CD4-positive, alpha-beta T cell treated with Interleukin-6 at 100 ng/mL for 8 hours (primary cell): ENCODE measurements around the gene ABCB9.
"Not testable (repeated sequence)": the region's sequence is repeated elsewhere in the genome, so short reads cannot be mapped to it uniquely, and the experiment has no call there.

Source experiments
- DNase-seq: peaks from one replicate; pipeline ENCODE4 v3.0.0-alpha.2; 2020; ENCODE audit warnings: mixed read lengths, low spot score

ABCB9 gene

GRCh38 chr12:122963941-122964265 lies 2.4 kb downstream of the ABCB9 start:
- no peak for DNase-seq

DNA sequence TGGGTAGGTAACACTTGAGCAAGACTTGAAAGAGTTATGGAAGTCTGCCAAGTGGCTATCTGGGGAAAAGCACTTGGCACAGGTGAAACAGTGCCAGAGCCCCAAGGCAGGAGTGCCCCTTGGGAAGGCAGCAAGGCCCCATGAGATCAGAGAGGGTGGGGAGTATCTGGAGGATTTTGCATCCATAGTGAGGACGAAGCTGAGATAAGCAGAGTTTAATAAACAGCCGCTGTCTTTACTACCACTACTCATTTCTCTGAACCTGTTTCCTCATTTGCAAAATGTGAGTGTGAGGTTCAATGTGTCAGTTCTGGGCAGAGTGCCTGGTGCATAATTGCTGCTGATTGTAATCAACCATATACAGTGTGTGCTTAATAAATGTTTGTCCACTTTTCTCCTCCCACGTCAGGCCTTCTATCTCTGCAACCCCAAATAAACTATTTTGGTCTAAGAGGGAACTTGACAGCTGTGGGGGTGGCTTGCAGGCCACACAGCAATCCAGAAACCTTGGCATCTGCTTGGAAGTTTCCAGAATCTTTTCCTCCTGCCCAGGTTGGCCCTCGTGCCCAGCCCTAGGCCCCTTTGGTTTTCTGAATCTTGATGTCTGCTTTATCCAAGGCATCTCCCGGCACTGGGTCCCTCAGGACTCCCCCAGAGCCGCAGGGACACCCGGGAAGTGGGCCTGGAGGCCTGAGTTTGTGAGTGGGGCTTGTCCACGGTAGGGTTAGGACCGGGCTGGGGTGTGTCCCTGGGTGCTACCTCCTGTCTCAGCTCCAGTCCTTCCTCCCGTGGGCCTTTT lies 4.5 kb downstream of the ABCB9 start:
- no peak for DNase-seq

GRCh38 chr12:122960193-122960569 lies 6.1 kb downstream of the ABCB9 start:
- no peak for DNase-seq

DNA sequence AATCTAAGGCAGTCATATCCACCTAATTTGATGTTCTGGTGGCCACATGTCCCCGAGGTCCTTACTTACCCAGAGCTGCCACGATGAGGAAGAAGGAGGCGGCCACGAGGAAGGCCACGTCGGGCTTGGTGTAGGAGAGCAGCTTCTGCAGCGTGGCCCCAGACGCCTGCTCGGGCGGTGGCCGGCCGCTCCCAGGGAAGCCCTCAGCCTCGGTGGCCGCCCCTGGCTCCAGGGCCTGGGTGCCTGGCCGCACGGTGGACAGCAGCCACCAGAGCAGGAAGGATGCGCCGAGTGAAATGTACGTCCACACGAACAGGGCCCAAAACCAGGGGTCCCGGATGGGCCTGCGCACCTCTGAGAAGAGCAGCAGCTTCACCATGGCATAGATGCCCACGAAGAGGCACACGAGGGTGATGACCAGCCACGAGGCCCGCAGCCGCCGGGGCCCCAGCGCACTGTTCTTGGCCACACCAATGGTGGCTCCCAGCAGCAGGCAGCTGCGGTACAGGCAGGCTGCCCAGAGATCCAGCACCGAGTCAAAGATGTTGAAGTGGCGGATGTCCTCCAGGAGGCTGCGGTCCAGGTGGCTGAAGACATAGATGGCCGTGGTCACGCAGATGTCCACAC lies 6.6 kb downstream of the ABCB9 start:
- DNase-seq = no peak

DNA sequence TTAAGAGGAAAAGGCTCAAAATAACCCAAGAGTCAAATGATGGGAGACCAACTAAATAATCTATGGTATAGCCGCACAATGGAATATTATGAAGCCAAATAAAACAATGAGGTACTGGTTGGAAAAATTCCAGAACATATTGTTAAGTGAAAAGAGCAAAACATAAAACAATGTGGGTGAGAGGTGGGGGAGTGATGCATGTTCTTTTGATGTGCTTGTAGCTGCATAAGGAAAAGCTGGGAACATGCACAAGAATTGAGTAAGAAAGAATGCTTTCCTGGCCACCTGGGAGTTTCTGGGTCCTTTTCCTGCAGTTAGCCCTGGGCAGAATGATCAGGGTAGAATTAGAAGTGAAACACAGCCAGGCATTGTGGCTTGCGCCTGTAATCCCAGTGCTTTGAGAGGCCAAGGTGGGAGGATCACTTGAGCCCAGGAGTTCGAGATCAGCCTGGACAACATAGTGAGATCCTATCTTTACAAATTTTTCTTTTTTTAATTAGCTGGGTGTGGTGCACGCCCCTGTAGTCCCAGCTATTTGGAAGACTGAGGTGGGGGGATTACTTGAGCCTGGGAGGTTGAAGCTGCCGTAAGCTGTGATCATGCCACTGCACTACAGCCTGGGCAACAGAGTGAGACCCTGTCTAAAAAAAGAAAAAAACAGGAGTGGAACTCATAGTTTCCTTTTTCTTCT lies 7.9 kb downstream of the ABCB9 start:
- DNase-seq = no peak

GRCh38 chr12:122956035-122956434 lies 10.2 kb downstream of the ABCB9 start:
- DNase-seq = no peak

DNA sequence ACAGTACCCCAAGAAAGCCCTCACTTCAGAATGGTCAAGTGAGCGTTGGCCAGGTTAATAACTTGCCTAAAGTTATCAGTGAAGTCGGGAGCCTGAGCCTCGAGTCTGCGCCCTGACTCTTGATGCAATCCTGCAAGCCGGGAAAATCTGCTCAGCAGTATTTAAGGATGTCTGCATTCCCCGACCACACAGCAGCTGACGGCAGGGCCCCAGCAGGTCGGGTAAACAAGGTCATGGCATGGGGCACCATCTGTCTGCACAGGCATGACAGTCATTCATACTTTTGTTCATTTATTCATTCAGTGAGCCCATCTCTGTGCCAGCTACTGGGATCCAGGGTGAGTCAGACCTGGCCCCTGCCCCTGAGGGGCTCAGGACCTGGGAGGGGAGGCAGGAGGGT lies 11.1 kb downstream of the ABCB9 start:
- DNase-seq = no peak

GRCh38 chr12:122951979-122952892 lies 14.0 kb downstream of the ABCB9 start:
- peak; percentile 77 for DNase-seq

DNA sequence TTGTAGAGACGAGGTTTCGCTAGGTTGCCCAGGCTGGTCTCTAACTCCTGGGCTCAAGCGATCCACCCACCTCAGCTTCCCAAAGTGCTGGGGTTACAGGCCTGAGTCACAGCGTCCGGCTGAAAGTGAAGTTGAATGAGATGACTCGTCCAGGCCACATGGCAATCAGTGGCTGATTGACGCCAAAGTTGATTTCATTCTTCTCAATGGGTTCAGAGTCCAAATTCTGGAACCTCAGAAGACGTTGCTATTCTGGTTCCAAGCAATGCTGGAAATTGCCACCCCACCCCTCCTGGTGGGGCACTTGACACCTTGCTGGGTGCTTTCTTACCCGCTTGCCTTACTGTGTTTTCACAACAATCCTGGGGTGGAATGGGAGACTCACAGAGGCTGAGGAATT lies 14.9 kb downstream of the ABCB9 start:
- no peak for DNase-seq

GRCh38 chr12:122949816-122950675 lies 16.2 kb downstream of the ABCB9 start:
- no peak for DNase-seq

- DNase-seq = no peak
Measured at GRCh38 chr12:122949405-122949804, 16.9 kb downstream of the ABCB9 start.

DNA sequence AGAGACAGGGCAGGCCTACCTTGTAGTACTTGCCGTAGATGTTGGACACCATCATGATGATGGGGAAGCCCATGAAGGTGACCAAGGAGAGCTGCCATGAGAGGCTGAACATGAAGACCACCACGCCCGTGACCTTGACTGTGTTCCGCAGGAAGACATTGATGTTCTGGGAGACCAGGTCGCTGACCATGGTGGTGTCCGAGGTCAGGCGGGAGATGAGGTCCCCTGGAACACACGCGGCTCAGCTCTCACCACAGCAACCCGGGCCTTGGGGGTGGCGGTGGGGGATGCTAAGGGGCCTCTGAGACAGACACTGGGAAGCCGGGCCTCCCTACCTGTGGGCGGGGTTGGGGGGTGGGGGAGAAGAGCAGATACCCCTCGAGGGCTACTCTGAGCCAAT lies 17.7 kb downstream of the ABCB9 start:
- DNase-seq = no peak

DNA sequence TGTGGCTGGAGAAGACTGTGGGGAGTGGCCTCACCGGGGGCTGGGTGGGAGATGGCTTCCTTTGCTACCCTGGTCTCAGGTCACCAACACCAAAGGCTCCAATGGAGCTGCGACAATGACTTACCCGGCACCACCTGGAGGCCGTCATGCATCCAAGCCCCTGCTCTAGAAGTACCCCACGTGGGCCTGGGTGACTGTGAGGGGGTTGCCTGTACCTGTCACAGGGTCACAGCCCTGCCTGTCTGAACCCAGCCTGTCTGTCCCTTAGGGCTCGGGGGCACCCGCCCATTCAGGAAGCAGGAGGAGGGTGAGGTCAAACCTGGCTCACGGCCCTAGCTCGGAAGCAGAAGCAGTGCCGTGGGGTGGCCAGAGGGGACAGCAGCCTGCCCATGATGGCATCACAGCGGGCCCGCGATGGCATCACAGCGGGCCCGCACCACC lies 18.9 kb downstream of the ABCB9 start:
- DNase-seq = no peak

- peak; percentile 67 for DNase-seq
Measured at GRCh38 chr12:122946690-122947341, 19.4 kb downstream of the ABCB9 start.

- DNase-seq = no peak
Measured at GRCh38 chr12:122944605-122945592, 21.4 kb downstream of the ABCB9 start.

- no peak for DNase-seq
Measured at GRCh38 chr12:122943196-122943595, 23.1 kb downstream of the ABCB9 start.

DNA sequence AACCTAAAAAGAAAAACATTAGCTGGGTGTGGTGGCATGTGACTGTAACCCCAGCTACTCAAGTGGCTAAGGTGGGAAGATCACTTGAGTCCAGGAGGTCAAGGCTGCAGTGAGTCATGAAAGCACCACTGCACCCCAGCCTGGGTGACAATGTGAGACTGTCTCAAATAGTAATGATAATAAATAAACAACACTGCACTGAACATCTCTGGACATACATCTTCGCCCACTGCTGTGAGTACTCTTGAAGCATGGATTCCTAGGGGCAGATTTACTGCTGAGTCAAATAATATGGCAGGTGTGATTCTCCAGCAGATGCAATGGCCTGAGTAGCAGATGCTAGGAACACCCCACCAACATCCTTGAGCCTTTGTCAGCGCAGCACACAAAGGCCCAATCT lies 23.6 kb downstream of the ABCB9 start:
- no peak for DNase-seq

GRCh38 chr12:122941351-122941750 lies 24.9 kb downstream of the ABCB9 start:
- DNase-seq = not testable (repeated sequence)

DNA sequence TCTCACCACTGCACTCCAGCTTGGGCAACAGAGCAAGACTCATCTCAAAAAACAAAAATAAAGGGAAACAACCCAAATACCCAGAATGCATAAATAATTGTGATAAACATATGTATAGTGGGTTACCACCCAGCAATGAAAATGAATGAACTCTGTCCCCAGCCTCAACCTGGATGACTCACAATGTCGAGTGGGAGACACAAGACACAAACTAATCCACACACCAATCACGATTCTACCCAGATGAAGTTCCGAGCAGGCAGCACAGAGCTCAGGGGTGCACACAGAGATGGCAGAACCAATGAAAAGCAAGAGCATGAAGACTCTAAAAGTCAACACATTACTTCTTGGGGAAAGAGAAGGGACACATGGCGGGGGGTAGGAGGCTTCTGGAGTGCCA lies 27.1 kb downstream of the ABCB9 start:
- DNase-seq = no peak
